WTC11 (cell line): ENCODE data around the gene LRRC8D. TPM values are rescaled to one million over a fixed set of nuclear protein-coding genes. Genes with fewer than 3 reads are reported as not detected.

Experiments
- ATAC-seq: fragments of 200-7000 bp; cut with Tn5 transposase; 2 replicates; pipeline ENCODE4 v1.10.0; 2021; ENCODE audit warnings: mild to moderate bottlenecking, moderate library complexity
- CTCF ChIA-PET: fragments of 300-600 bp; sonication (Branson Sonifier 250); formaldehyde crosslinking; loops from one replicate; lab custom pipeline; 2021; ENCODE audit warnings: antibody characterized with exemption; lab: Charles Lee
- POLR2A ChIA-PET: fragments of 350-600 bp; sonication (Branson Sonifier 250); formaldehyde crosslinking; loops from one replicate; lab custom pipeline; 2021; ENCODE audit warnings: antibody characterized with exemption; lab: Charles Lee
- DNase-seq: peaks from one replicate; pipeline ENCODE4 v3.0.0; 2021; ENCODE audit warnings: low spot score
- H3K27ac Mint-ChIP-seq: 2 replicates; pipeline ENCODE4 v1.8.0; 2021; ENCODE audit warnings: mixed read lengths
- H3K27me3 Mint-ChIP-seq: 2 replicates; pipeline ENCODE4 v1.8.0; 2021; ENCODE audit warnings: low read depth, mild to moderate bottlenecking, moderate library complexity, mixed read lengths
- H3K36me3 Mint-ChIP-seq: 2 replicates; pipeline ENCODE4 v1.8.0; 2021; ENCODE audit warnings: mixed read lengths
- H3K4me1 Mint-ChIP-seq: 2 replicates; pipeline ENCODE4 v1.8.0; 2022; ENCODE audit warnings: mixed read lengths
- H3K4me3 Mint-ChIP-seq: 2 replicates; pipeline ENCODE4 v1.8.0; 2021; ENCODE audit warnings: mild to moderate bottlenecking, moderate library complexity, mixed read lengths
- H3K9me3 Mint-ChIP-seq: 2 replicates; pipeline ENCODE4 v1.8.0; 2021; ENCODE audit warnings: mixed read lengths
- GTF2I ChIP-seq: fragments of 250-450 bp; sonication (Bioruptor Pico); conservative IDR thresholded peaks from 2 replicates; pipeline ENCODE4 v1.4.0; 2021; ENCODE audit warnings: mild to moderate bottlenecking
- KAT7 ChIP-seq: sonication (generic); formaldehyde crosslinking; IDR thresholded peaks from 2 replicates; pipeline ENCODE4 v1.8.1; 2023; ENCODE audit warnings: missing genetic modification reagents, mild to moderate bottlenecking, borderline replicate concordance
- MYBL2 ChIP-seq: sonication (generic); formaldehyde crosslinking; IDR thresholded peaks from 2 replicates; pipeline ENCODE4 v1.8.1; 2023; ENCODE audit warnings: mild to moderate bottlenecking, moderate library complexity, missing genetic modification reagents
- PRRX2 ChIP-seq: fragments of 250-450 bp; sonication (Bioruptor Pico); IDR thresholded peaks from 2 replicates; pipeline ENCODE4 v1.8.0; 2021; ENCODE audit warnings: mild to moderate bottlenecking
- RORB ChIP-seq: fragments of 250-450 bp; sonication (Bioruptor Pico); IDR thresholded peaks from 2 replicates; pipeline ENCODE4 v1.9.0; 2021; ENCODE audit warnings: mild to moderate bottlenecking
- SMAD4 ChIP-seq: sonication (generic); formaldehyde crosslinking; IDR thresholded peaks from 2 replicates; pipeline ENCODE4 v1.8.0; 2022; ENCODE audit warnings: mild to moderate bottlenecking, missing genetic modification reagents
- TP53 ChIP-seq: sonication (generic); formaldehyde crosslinking; IDR thresholded peaks from 2 replicates; pipeline ENCODE4 v1.8.1; 2023; ENCODE audit warnings: mild to moderate bottlenecking, missing genetic modification reagents
- ZBTB21 ChIP-seq: sonication (generic); formaldehyde crosslinking; IDR thresholded peaks from 2 replicates; pipeline ENCODE4 v1.8.1; 2023; ENCODE audit warnings: mild to moderate bottlenecking, missing genetic modification reagents, borderline replicate concordance
- ZNF317 ChIP-seq: sonication (generic); formaldehyde crosslinking; IDR thresholded peaks from 2 replicates; pipeline ENCODE4 v1.8.1; 2023; ENCODE audit warnings: low read depth, mild to moderate bottlenecking, moderate library complexity, missing genetic modification reagents, borderline replicate concordance
- ZNF416 ChIP-seq: fragments of 250-450 bp; sonication (Bioruptor Pico); IDR thresholded peaks from 2 replicates; pipeline ENCODE4 v1.9.0; 2021; ENCODE audit warnings: mild to moderate bottlenecking, inconsistent platforms
- total RNA-seq: library from RNA; stranded (reverse); gene quantifications from 3 replicates; pipeline ENCODE4 v1.2.3, GENCODE V29; 2021
- TF ChIP-seq, protein P1 (sequence below): fragments of 250-450 bp; sonication (Bioruptor Pico); conservative IDR thresholded peaks from 2 replicates; pipeline ENCODE4 v1.9.0; 2021; ENCODE audit warnings: mild to moderate bottlenecking
- TF ChIP-seq, protein P2 (sequence below): sonication (generic); formaldehyde crosslinking; IDR thresholded peaks from 2 replicates; pipeline ENCODE4 v1.8.0; 2022; ENCODE audit warnings: mild to moderate bottlenecking, missing genetic modification reagents
- TF ChIP-seq, protein P3 (sequence below): sonication (generic); formaldehyde crosslinking; IDR thresholded peaks from 2 replicates; pipeline ENCODE4 v1.8.0; 2022; ENCODE audit warnings: mild to moderate bottlenecking, missing genetic modification reagents
- TF ChIP-seq, protein P4 (sequence below): sonication (generic); formaldehyde crosslinking; IDR thresholded peaks from 2 replicates; pipeline ENCODE4 v1.8.1; 2022; ENCODE audit warnings: low read depth, missing genetic modification reagents, borderline replicate concordance
- TF ChIP-seq, protein P5 (sequence below): sonication (generic); formaldehyde crosslinking; IDR thresholded peaks from 2 replicates; pipeline ENCODE4 v1.8.1; 2023; ENCODE audit warnings: mild to moderate bottlenecking, missing genetic modification reagents, moderate library complexity
- TF ChIP-seq, protein P6 (sequence below): sonication (generic); formaldehyde crosslinking; IDR thresholded peaks from 2 replicates; pipeline ENCODE4 v1.8.1; 2023; ENCODE audit warnings: mild to moderate bottlenecking, missing genetic modification reagents
- TF ChIP-seq, protein P7 (sequence below): sonication (generic); formaldehyde crosslinking; IDR thresholded peaks from 2 replicates; pipeline ENCODE4 v1.8.1; 2022; ENCODE audit warnings: mild to moderate bottlenecking, missing genetic modification reagents, moderate library complexity, borderline replicate concordance
- TF ChIP-seq, protein P8 (sequence below): fragments of 250-450 bp; sonication (Bioruptor Pico); IDR thresholded peaks from 2 replicates; pipeline ENCODE4 v1.9.0; 2021; ENCODE audit warnings: moderate library complexity, mild to moderate bottlenecking, inconsistent platforms, borderline replicate concordance

The LRRC8D gene
- total RNA-seq, 1 experiment from 2014 or later, result 42.6 TPM

DNA sequence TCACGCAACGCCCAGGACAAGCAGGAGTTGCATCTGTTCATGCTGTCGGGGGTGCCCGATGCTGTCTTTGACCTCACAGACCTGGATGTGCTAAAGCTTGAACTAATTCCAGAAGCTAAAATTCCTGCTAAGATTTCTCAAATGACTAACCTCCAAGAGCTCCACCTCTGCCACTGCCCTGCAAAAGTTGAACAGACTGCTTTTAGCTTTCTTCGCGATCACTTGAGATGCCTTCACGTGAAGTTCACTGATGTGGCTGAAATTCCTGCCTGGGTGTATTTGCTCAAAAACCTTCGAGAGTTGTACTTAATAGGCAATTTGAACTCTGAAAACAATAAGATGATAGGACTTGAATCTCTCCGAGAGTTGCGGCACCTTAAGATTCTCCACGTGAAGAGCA, 113.6 kb downstream of the LRRC8D start:
- Mint-ChIP-seq H3K27ac (peak overlapping the region; percentile 38; the same call in 1 of the 2 replicates), H3K4me1 (peaks cover 74% of the 10 kb centered on the region), H3K9me3 (peaks cover 11% of the 10 kb centered on the region), H3K36me3 (peaks cover 39% of the 10 kb centered on the region), H3K4me3 (no peak overlapping the region), H3K27me3 (no peaks in the 10 kb centered on the region)
- TF ChIP-seq, protein P1, sequence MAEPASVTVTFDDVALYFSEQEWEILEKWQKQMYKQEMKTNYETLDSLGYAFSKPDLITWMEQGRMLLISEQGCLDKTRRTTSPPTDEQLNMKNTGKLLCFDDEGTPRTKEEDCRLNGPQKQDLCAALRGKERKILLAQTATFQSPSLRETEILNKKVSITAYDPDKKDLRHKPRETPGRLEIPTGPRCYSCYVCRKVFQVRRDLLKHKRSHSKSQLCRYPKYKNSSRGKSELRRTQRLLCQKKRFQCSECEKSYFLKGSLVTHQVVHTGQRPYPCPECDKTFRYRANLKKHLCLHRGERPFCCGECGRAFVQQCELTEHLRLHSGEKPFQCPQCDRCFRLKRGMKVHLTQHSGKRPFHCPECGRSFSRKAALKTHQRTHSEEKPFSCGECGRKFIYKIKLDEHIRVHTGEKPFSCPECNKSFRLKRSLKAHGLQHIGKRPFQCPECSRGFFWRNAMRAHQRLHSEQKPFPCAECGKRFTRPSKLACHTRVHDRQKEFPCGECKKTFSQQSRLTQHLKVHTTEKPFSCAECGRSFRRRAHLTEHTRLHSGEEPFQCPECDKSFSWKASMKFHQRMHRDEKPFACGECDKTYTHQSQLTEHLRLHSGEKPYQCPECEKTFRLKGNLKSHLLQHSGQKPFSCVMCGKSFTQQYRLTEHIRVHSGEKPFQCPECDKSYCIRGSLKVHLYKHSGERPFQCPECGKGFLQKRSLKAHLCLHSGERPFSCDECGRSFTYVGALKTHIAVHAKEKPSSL (CRISPR knock-in tag), result no peak
- TF ChIP-seq, protein P2, sequence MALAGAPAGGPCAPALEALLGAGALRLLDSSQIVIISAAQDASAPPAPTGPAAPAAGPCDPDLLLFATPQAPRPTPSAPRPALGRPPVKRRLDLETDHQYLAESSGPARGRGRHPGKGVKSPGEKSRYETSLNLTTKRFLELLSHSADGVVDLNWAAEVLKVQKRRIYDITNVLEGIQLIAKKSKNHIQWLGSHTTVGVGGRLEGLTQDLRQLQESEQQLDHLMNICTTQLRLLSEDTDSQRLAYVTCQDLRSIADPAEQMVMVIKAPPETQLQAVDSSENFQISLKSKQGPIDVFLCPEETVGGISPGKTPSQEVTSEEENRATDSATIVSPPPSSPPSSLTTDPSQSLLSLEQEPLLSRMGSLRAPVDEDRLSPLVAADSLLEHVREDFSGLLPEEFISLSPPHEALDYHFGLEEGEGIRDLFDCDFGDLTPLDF (CRISPR knock-in tag), result no peak
- TF ChIP-seq, protein P3, sequence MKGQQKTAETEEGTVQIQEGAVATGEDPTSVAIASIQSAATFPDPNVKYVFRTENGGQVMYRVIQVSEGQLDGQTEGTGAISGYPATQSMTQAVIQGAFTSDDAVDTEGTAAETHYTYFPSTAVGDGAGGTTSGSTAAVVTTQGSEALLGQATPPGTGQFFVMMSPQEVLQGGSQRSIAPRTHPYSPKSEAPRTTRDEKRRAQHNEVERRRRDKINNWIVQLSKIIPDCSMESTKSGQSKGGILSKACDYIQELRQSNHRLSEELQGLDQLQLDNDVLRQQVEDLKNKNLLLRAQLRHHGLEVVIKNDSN (CRISPR knock-in tag), result no peak
- TF ChIP-seq, protein P4, sequence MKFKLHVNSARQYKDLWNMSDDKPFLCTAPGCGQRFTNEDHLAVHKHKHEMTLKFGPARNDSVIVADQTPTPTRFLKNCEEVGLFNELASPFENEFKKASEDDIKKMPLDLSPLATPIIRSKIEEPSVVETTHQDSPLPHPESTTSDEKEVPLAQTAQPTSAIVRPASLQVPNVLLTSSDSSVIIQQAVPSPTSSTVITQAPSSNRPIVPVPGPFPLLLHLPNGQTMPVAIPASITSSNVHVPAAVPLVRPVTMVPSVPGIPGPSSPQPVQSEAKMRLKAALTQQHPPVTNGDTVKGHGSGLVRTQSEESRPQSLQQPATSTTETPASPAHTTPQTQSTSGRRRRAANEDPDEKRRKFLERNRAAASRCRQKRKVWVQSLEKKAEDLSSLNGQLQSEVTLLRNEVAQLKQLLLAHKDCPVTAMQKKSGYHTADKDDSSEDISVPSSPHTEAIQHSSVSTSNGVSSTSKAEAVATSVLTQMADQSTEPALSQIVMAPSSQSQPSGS (CRISPR knock-in tag), result no peak
- TF ChIP-seq RORB (CRISPR knock-in tag) (no peak), ZNF416 (CRISPR knock-in tag) (no peak), PRRX2 (CRISPR knock-in tag) (no peak), MYBL2 (no peak), ZNF317 (no peak), TP53 (CRISPR knock-in tag) (no peak), GTF2I (CRISPR knock-in tag) (no peak), KAT7 (CRISPR knock-in tag) (no peak), SMAD4 (CRISPR knock-in tag) (no peak), ZBTB21 (CRISPR knock-in tag) (no peak)
- TF ChIP-seq, protein P5, sequence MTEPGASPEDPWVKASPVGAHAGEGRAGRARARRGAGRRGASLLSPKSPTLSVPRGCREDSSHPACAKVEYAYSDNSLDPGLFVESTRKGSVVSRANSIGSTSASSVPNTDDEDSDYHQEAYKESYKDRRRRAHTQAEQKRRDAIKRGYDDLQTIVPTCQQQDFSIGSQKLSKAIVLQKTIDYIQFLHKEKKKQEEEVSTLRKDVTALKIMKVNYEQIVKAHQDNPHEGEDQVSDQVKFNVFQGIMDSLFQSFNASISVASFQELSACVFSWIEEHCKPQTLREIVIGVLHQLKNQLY, result no peak
- TF ChIP-seq, protein P6, sequence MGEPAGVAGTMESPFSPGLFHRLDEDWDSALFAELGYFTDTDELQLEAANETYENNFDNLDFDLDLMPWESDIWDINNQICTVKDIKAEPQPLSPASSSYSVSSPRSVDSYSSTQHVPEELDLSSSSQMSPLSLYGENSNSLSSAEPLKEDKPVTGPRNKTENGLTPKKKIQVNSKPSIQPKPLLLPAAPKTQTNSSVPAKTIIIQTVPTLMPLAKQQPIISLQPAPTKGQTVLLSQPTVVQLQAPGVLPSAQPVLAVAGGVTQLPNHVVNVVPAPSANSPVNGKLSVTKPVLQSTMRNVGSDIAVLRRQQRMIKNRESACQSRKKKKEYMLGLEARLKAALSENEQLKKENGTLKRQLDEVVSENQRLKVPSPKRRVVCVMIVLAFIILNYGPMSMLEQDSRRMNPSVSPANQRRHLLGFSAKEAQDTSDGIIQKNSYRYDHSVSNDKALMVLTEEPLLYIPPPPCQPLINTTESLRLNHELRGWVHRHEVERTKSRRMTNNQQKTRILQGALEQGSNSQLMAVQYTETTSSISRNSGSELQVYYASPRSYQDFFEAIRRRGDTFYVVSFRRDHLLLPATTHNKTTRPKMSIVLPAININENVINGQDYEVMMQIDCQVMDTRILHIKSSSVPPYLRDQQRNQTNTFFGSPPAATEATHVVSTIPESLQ, result no peak
- TF ChIP-seq, protein P7, sequence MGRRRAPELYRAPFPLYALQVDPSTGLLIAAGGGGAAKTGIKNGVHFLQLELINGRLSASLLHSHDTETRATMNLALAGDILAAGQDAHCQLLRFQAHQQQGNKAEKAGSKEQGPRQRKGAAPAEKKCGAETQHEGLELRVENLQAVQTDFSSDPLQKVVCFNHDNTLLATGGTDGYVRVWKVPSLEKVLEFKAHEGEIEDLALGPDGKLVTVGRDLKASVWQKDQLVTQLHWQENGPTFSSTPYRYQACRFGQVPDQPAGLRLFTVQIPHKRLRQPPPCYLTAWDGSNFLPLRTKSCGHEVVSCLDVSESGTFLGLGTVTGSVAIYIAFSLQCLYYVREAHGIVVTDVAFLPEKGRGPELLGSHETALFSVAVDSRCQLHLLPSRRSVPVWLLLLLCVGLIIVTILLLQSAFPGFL (CRISPR knock-in tag), result no peak
- TF ChIP-seq, protein P8, sequence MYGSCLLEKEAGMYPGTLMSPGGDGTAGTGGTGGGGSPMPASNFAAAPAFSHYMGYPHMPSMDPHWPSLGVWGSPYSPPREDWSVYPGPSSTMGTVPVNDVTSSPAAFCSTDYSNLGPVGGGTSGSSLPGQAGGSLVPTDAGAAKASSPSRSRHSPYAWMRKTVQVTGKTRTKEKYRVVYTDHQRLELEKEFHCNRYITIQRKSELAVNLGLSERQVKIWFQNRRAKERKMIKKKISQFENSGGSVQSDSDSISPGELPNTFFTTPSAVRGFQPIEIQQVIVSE, result no peak
- ChIA-PET CTCF (interaction anchor here (0.9 kb wide), 2 partner anchors 23 to 91 kb away, joined by 3 read pairs; no protein-coding TSS in a partner anchor), POLR2A (no interaction called here)
- DNase-seq (no peak), ATAC-seq (no peak)
